ENCODE results near the gene SPRY1. TPM values are rescaled to one million over a fixed set of nuclear protein-coding genes. Genes with fewer than 3 reads are reported as not detected.

SPRY1 gene
- total RNA-seq, 4 donors from 2014 or later: 216 to 444 (median 274) TPM

- no peak for TF ChIP-seq CTCF (IDR thresholded peaks at IDR 0.05)
- TF ChIP-seq POLR2A (IDR thresholded peaks at IDR 0.05): no peak
- DNase-seq (ENCODE audit: low spot score in 2 of 2): no peak
- H3K4me3 ChIP-seq (ENCODE audit: low read depth, poor library complexity, severe bottlenecking): no peak overlapping the region
- WGBS, 2 donors: 95 to 96% methylated on average over 6 of the region's 6 CpGs
- intact Hi-C loops (cut with DNase I; ENCODE audit: low total_unique reads): no loop called here
Measured at GRCh38 chr4:123350726-123351125, 45.9 kb upstream of the SPRY1 start.

- WGBS, 2 donors: 88 to 90% methylated on average over 19 of the region's 19 CpGs
- DNase-seq (ENCODE audit: low spot score in 2 of 2): peak in 1 of 2 donors; percentile 83
- TF ChIP-seq CTCF (IDR thresholded peaks at IDR 0.05): no peak
- no peak for TF ChIP-seq POLR2A (IDR thresholded peaks at IDR 0.05)
- no peak overlapping the region for H3K4me3 ChIP-seq (ENCODE audit: low read depth, poor library complexity, severe bottlenecking)
- intact Hi-C loops (cut with DNase I; ENCODE audit: low total_unique reads): no loop called here
Measured at GRCh38 chr4:123351713-123352112, 44.9 kb upstream of the SPRY1 start.

GRCh38 chr4:123352240-123352945, 44.2 kb upstream of the SPRY1 start:
- no peak overlapping the region for H3K4me3 ChIP-seq (ENCODE audit: low read depth, poor library complexity, severe bottlenecking)
- 8 to 16% methylated on average over 6 of the region's 6 CpGs for WGBS, 2 donors
- peak in 1 of 2 donors; percentile 45 for DNase-seq (ENCODE audit: low spot score in 2 of 2)
- TF ChIP-seq POLR2A (IDR thresholded peaks at IDR 0.05) (no peak), CTCF (IDR thresholded peaks at IDR 0.05) (no peak)
- intact Hi-C loops (cut with DNase I; ENCODE audit: low total_unique reads): no loop called here

- 53 to 70% methylated on average over 1 of the region's 1 CpG for WGBS, 2 donors
- H3K4me3 ChIP-seq (ENCODE audit: low read depth, poor library complexity, severe bottlenecking): no peak overlapping the region
- no peak for DNase-seq (ENCODE audit: low spot score in 2 of 2)
- no peak for TF ChIP-seq POLR2A (IDR thresholded peaks at IDR 0.05)
- TF ChIP-seq CTCF (IDR thresholded peaks at IDR 0.05): no peak
- intact Hi-C loops (cut with DNase I; ENCODE audit: low total_unique reads): no loop called here
Measured at GRCh38 chr4:123352966-123353365, 43.6 kb upstream of the SPRY1 start.

- no peak overlapping the region for H3K4me3 ChIP-seq (ENCODE audit: low read depth, poor library complexity, severe bottlenecking)
- 62 to 76% methylated on average over 6 of the region's 6 CpGs for WGBS, 2 donors
- no peak for DNase-seq (ENCODE audit: low spot score in 2 of 2)
- TF ChIP-seq POLR2A (IDR thresholded peaks at IDR 0.05) (no peak), CTCF (IDR thresholded peaks at IDR 0.05) (no peak)
- intact Hi-C loops (cut with DNase I; ENCODE audit: low total_unique reads): no loop called here
Measured at GRCh38 chr4:123353656-123354055, 42.9 kb upstream of the SPRY1 start.

GRCh38 chr4:123354701-123355100, 41.9 kb upstream of the SPRY1 start:
- H3K4me3 ChIP-seq (ENCODE audit: low read depth, poor library complexity, severe bottlenecking): no peak overlapping the region
- intact Hi-C loops (cut with DNase I; ENCODE audit: low total_unique reads): no loop called here
- WGBS, 2 donors: 75 to 86% methylated on average over 5 of the region's 5 CpGs
- no peak for DNase-seq (ENCODE audit: low spot score in 2 of 2)
- TF ChIP-seq CTCF (IDR thresholded peaks at IDR 0.05) (no peak), POLR2A (IDR thresholded peaks at IDR 0.05) (no peak)

Measured in lower leg skin (tissue), 4 donors.